Hypothalamus (tissue), 51 donors: ENCODE data around the gene GP5.

Source experiments
- DNase-seq, 51 donors: peaks; one replicate each; lab custom pipeline; 2025; lab: John Stamatoyannopoulos, UW

GP5 gene

GRCh38 chr3:194399874-194400411 lies 877 bp upstream of the GP5 start:
- DNase-seq: no peak

GRCh38 chr3:194397757-194398312 lies 1.2 kb downstream of the GP5 start:
- DNase-seq: no peak

GRCh38 chr3:194396859-194397756 lies 2.0 kb downstream of the GP5 start:
- DNase-seq: no peak

- no peak for DNase-seq
Observed at GRCh38 chr3:194396539-194396858, 2.6 kb downstream of the GP5 start.

GRCh38 chr3:194395778-194396538 lies 3.1 kb downstream of the GP5 start:
- DNase-seq: peak in 2 of 51 donors; percentile 9 to 16

- peak in 1 of 51 donors; percentile 9 for DNase-seq
Observed at GRCh38 chr3:194395212-194395611, 3.9 kb downstream of the GP5 start.

- DNase-seq: no peak
Observed at GRCh38 chr3:194392576-194392975, 6.5 kb downstream of the GP5 start.

GRCh38 chr3:194390835-194391234 lies 8.2 kb downstream of the GP5 start:
- DNase-seq: no peak

GRCh38 chr3:194389269-194389668 lies 9.8 kb downstream of the GP5 start:
- no peak for DNase-seq

GRCh38 chr3:194387926-194388418 lies 11.1 kb downstream of the GP5 start:
- no peak for DNase-seq

GRCh38 chr3:194387276-194387675 lies 11.8 kb downstream of the GP5 start:
- DNase-seq: no peak

GRCh38 chr3:194386648-194387047 lies 12.4 kb downstream of the GP5 start:
- DNase-seq: no peak

GRCh38 chr3:194386066-194386465 lies 13.0 kb downstream of the GP5 start:
- no peak for DNase-seq

- no peak for DNase-seq
Observed at GRCh38 chr3:194384569-194385001, 14.5 kb downstream of the GP5 start.

GRCh38 chr3:194384156-194384555 lies 14.9 kb downstream of the GP5 start:
- DNase-seq: no peak

GRCh38 chr3:194383276-194383940 lies 15.7 kb downstream of the GP5 start:
- DNase-seq: no peak

GRCh38 chr3:194382892-194383223 lies 16.2 kb downstream of the GP5 start:
- no peak for DNase-seq

- no peak for DNase-seq
Observed at GRCh38 chr3:194382196-194382891, 16.7 kb downstream of the GP5 start.

GRCh38 chr3:194381460-194381875 lies 17.6 kb downstream of the GP5 start:
- DNase-seq: peak in 16 of 51 donors; percentile 3 to 60 (median 21)

- no peak for DNase-seq
Observed at GRCh38 chr3:194380326-194380725, 18.7 kb downstream of the GP5 start.
